Measurements from ENCODE around the gene OPCML.

The OPCML gene

GRCh38 chr11:133175103-133175502 lies 357.2 kb downstream of the OPCML start:
- H3F3A ChIP-seq (ENCODE audit: low read depth), result no peaks in the 10 kb centered on the region
- H3K27me3 ChIP-seq (ENCODE audit: insufficient read depth, low read length, poor library complexity, severe bottlenecking), result no peaks in the 10 kb centered on the region
- no peaks in the 10 kb centered on the region for H3K9me2 ChIP-seq (replicated peaks; ENCODE audit: low read depth, low read length)
- H3K79me2 ChIP-seq (ENCODE audit: insufficient read depth, low read length), result no peaks in the 10 kb centered on the region
- peaks cover 6% of the 10 kb centered on the region; the same call in 1 of the 2 replicates for H3K9me3 ChIP-seq (ENCODE audit: insufficient read depth, low read depth, low read length)
- no peaks in the 10 kb centered on the region for H4K20me1 ChIP-seq (ENCODE audit: insufficient read depth, low read length, poor library complexity, severe bottlenecking)
- no peaks in the 10 kb centered on the region for H3K4me1 ChIP-seq (ENCODE audit: insufficient read depth, low read length, poor library complexity, severe bottlenecking)
- H3K36me3 ChIP-seq (ENCODE audit: insufficient read depth, low read length), result no peaks in the 10 kb centered on the region
- H2AFZ ChIP-seq (ENCODE audit: low read length), result no peak overlapping the region
- H3K4me2 ChIP-seq (ENCODE audit: low read depth, low read length, poor library complexity, severe bottlenecking), result no peak overlapping the region
- no peak overlapping the region for H3K9ac ChIP-seq (ENCODE audit: low read depth, low read length, poor library complexity, severe bottlenecking)
- no peak overlapping the region for H3K4me3 ChIP-seq (ENCODE audit: low read length, poor library complexity, severe bottlenecking)
- TF ChIP-seq EZH2phosphoT487 (IDR thresholded peaks at IDR 0.05; ENCODE audit: borderline replicate concordance) (no peak), CTCF (conservative IDR thresholded peaks at IDR 0.05; ENCODE audit: low read length) (no peak)

DNA sequence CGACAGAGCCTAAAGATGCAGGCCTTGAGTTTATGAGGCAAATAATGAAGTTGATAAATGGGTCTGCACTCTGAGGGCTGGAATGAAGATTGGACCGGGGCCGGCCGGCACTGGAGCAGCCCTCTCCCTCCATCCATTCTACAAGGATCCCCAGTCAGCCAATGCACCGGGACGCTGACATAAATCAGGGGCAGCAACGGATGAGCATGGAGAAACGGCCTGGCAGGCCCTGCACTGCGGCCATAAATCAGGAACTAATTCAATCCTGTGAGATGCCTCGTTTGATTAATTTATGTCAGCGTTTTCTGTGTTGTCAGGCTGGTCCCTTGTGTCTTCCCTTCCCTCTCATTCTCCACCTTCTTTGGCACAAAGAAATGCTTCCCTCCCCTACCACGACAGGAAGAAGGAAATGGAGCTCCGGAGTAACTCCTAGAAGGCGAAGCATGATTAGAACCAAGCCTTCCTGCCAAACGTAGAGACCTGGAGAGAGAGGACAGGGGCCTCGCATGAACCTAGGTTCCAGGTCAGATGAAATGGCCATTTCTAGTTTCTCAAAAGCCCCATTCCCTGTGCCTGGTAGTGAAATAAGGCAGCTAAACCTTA lies 358.4 kb downstream of the OPCML start:
- Histone ChIP-seq H3K9me2 (replicated peaks; ENCODE audit: low read depth, low read length) (no peaks in the 10 kb centered on the region), H3K9ac (ENCODE audit: low read depth, low read length, poor library complexity, severe bottlenecking) (no peak overlapping the region), H2AFZ (ENCODE audit: low read length) (no peak overlapping the region), H3K79me2 (ENCODE audit: insufficient read depth, low read length) (no peaks in the 10 kb centered on the region), H3K27me3 (ENCODE audit: insufficient read depth, low read length, poor library complexity, severe bottlenecking) (no peaks in the 10 kb centered on the region), H3K9me3 (ENCODE audit: insufficient read depth, low read depth, low read length) (peaks cover 6% of the 10 kb centered on the region; the same call in 1 of the 2 replicates), H3K4me3 (ENCODE audit: low read length, poor library complexity, severe bottlenecking) (no peak overlapping the region), H3K36me3 (ENCODE audit: insufficient read depth, low read length) (no peaks in the 10 kb centered on the region), H3F3A (ENCODE audit: low read depth) (no peaks in the 10 kb centered on the region), H4K20me1 (ENCODE audit: insufficient read depth, low read length, poor library complexity, severe bottlenecking) (no peaks in the 10 kb centered on the region), H3K4me1 (ENCODE audit: insufficient read depth, low read length, poor library complexity, severe bottlenecking) (no peaks in the 10 kb centered on the region), H3K4me2 (ENCODE audit: low read depth, low read length, poor library complexity, severe bottlenecking) (no peak overlapping the region)
- TF ChIP-seq CTCF (conservative IDR thresholded peaks at IDR 0.05; ENCODE audit: low read length) (no peak), EZH2phosphoT487 (IDR thresholded peaks at IDR 0.05; ENCODE audit: borderline replicate concordance) (no peak)

DNA sequence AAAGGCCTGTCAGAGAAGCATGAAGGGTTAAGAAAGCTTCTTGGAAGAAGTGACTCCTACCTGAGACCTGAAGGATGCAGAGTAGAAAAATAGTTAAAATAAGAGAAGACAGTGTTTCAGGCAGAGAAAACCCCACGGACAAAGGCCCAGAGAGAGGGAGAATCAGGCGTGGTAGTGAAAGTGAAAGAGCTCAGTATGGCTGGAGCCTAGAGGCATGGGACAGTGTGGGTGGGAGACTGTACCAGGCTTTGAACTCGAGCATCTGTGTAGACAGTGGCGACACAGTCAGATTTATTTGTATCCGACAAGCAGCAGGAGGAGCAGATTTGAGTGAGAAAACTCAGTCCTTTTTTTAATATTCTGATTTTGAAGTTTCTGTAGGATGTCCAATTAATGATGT lies 360.0 kb downstream of the OPCML start:
- Histone ChIP-seq H3K9ac (ENCODE audit: low read depth, low read length, poor library complexity, severe bottlenecking) (no peak overlapping the region), H3K9me3 (ENCODE audit: insufficient read depth, low read depth, low read length) (peaks cover 3% of the 10 kb centered on the region; the same call in 1 of the 2 replicates), H2AFZ (ENCODE audit: low read length) (no peak overlapping the region), H3F3A (ENCODE audit: low read depth) (no peaks in the 10 kb centered on the region), H3K27me3 (ENCODE audit: insufficient read depth, low read length, poor library complexity, severe bottlenecking) (no peaks in the 10 kb centered on the region), H3K4me1 (ENCODE audit: insufficient read depth, low read length, poor library complexity, severe bottlenecking) (no peaks in the 10 kb centered on the region), H4K20me1 (ENCODE audit: insufficient read depth, low read length, poor library complexity, severe bottlenecking) (no peaks in the 10 kb centered on the region), H3K4me3 (ENCODE audit: low read length, poor library complexity, severe bottlenecking) (no peak overlapping the region), H3K36me3 (ENCODE audit: insufficient read depth, low read length) (no peaks in the 10 kb centered on the region), H3K79me2 (ENCODE audit: insufficient read depth, low read length) (no peaks in the 10 kb centered on the region), H3K4me2 (ENCODE audit: low read depth, low read length, poor library complexity, severe bottlenecking) (no peak overlapping the region), H3K9me2 (replicated peaks; ENCODE audit: low read depth, low read length) (no peaks in the 10 kb centered on the region)
- TF ChIP-seq CTCF (conservative IDR thresholded peaks at IDR 0.05; ENCODE audit: low read length), result no peak
- TF ChIP-seq EZH2phosphoT487 (IDR thresholded peaks at IDR 0.05; ENCODE audit: borderline replicate concordance), result no peak
